HCT116 (cell line): ENCODE data around the gene ZNF223. TPM values are rescaled to one million over a fixed set of nuclear protein-coding genes. Genes with fewer than 3 reads are reported as not detected.
A peak's percentile ranks its signal among the peaks of the same experiment; 100 is the strongest.

Experiments used
- ATAC-seq: fragments of 200-7000 bp; cut with Tn5 transposase; 2 replicates; pipeline ENCODE4 v1.9.1; 2020; ENCODE audit warnings: mild to moderate bottlenecking, moderate library complexity
- BruUV-seq: library from RNA; stranded (reverse); fragments of 400-500 nt; replicated peaks from 2 replicates; lab custom pipeline; 2021; lab: Mats Ljungman, UMichigan
- CTCF ChIA-PET: fragments of 300-600 bp; sonication (Branson Sonifier 250); formaldehyde crosslinking; loops from one replicate; lab custom pipeline; 2021; ENCODE audit warnings: antibody characterized with exemption; lab: Charles Lee
- POLR2A ChIA-PET: fragments of 300-600, 350-600 bp; sonication (Branson Sonifier 250); formaldehyde crosslinking; loops from one replicate; lab custom pipeline; 2021; ENCODE audit warnings: antibody characterized with exemption; lab: Charles Lee
- RAD21 ChIA-PET, 2 experiments: fragments of 300-600 bp; sonication (Branson Sonifier 250); formaldehyde crosslinking; loops; one replicate each; lab custom pipeline; 2023; ENCODE audit warnings: low total read pairs in 2 of 2; ENCODE audit not compliant: uncharacterized antibody in 2 of 2, unreplicated experiment in 2 of 2, low non-redundant PET in 1 of 2; lab: Charles Lee
- DNase-seq: peaks from one replicate; pipeline ENCODE4 v3.0.0-alpha.2; 2010; ENCODE audit warnings: low read depth, low spot score
- H2AFZ ChIP-seq: fragments of 200-600 bp; shearing (Covaris generic), sonication (generic); 2 replicates; pipeline ENCODE4 v1.6.1; 2017; ENCODE audit warnings: low read depth, mixed run types, mixed read lengths, antibody characterized with exemption, low read length; ENCODE audit not compliant: poor library complexity, severe bottlenecking
- H3K27ac ChIP-seq: 2 replicates; pipeline ENCODE4 v1.5.1; 2012; ENCODE audit warnings: low read depth, low read length
- H3K27me3 ChIP-seq: fragments of 200-600 bp; sonication (generic); 2 replicates; pipeline ENCODE4 v1.6.1; 2016; ENCODE audit warnings: mixed run types, low read length, mixed read lengths; ENCODE audit not compliant: insufficient read depth
- H3K36me3 ChIP-seq, 2 experiments: fragments of 200-500 bp in 1 of 2; fragments of 200-600 bp in 1 of 2; sonication (Bioruptor generic) in 1 of 2; sonication (generic) in 1 of 2; 2 replicates each; pipeline versions ENCODE4 v1.5.1 to v1.6.1; 2014 to 2016; ENCODE audit warnings: low read length in 2 of 2, inconsistent platforms in 1 of 2, mixed read lengths in 1 of 2, mixed run types in 1 of 2; ENCODE audit not compliant: insufficient read depth in 2 of 2, control insufficient read depth in 1 of 2
- H3K4me1 ChIP-seq, 2 experiments: fragments of 200-600 bp in 1 of 2; sonication (generic) in 1 of 2; 2 replicates each; pipeline versions ENCODE4 v1.5.1 to v1.6.1; 2012 to 2017; ENCODE audit warnings: low read length in 2 of 2, inconsistent platforms in 1 of 2, mild to moderate bottlenecking in 1 of 2, mixed read lengths in 1 of 2, mixed run types in 1 of 2, moderate library complexity in 1 of 2; ENCODE audit not compliant: insufficient read depth in 2 of 2, control insufficient read depth in 1 of 2
- H3K4me2 ChIP-seq: fragments of 200-600 bp; sonication (generic); 2 replicates; pipeline ENCODE4 v1.6.1; 2017; ENCODE audit warnings: mixed run types, low read length, mixed read lengths
- H3K4me3 ChIP-seq, 2 experiments: fragments of 200-600 bp in 1 of 2; sonication (generic) in 1 of 2; replicated peaks in 1 of 2; 2 replicates each; pipeline ENCODE4 v1.5.1; 2011 to 2016; ENCODE audit warnings: low read length in 2 of 2, control low read depth in 1 of 2, low read depth in 1 of 2, mild to moderate bottlenecking in 1 of 2, mixed read lengths in 1 of 2, mixed run types in 1 of 2
- H3K79me2 ChIP-seq: fragments of 200-600 bp; sonication (generic); 2 replicates; pipeline ENCODE4 v1.6.1; 2017; ENCODE audit warnings: mild to moderate bottlenecking, mixed run types, low read length, moderate library complexity, mixed read lengths; ENCODE audit not compliant: insufficient read depth
- H3K9ac ChIP-seq: fragments of 200-600 bp; sonication (generic); 2 replicates; pipeline ENCODE4 v1.6.1; 2016; ENCODE audit warnings: low read length, mixed read lengths
- H3K9me2 ChIP-seq: fragments of 200-600 bp; sonication (generic), shearing (Covaris generic); 2 replicates; pipeline ENCODE4 v1.6.1; 2017; ENCODE audit warnings: mixed run types, mild to moderate bottlenecking, moderate library complexity; ENCODE audit not compliant: insufficient read depth
- H3K9me3 ChIP-seq, 2 experiments: fragments of 200-500 bp in 1 of 2; fragments of 200-600 bp in 1 of 2; sonication (Bioruptor generic) in 1 of 2; sonication (generic) in 1 of 2; 2 replicates each; pipeline ENCODE4 v1.6.1; 2014 to 2017; ENCODE audit warnings: low read length in 2 of 2, mixed read lengths in 2 of 2, inconsistent platforms in 1 of 2, low read depth in 1 of 2, mild to moderate bottlenecking in 1 of 2, mixed run types in 1 of 2, moderate library complexity in 1 of 2; ENCODE audit not compliant: control insufficient read depth in 1 of 2, insufficient read depth in 1 of 2
- H4K20me1 ChIP-seq: fragments of 200-600 bp; sonication (generic), shearing (Covaris generic); 2 replicates; pipeline ENCODE4 v1.6.1; 2017; ENCODE audit warnings: mixed run types, mild to moderate bottlenecking, moderate library complexity; ENCODE audit not compliant: insufficient read depth
- ATF3 ChIP-seq: IDR thresholded peaks from 2 replicates; pipeline ENCODE4 v1.6.1; 2012
- CBX3 ChIP-seq: IDR thresholded peaks from 2 replicates; pipeline ENCODE4 v1.6.1; 2012; ENCODE audit warnings: low read depth
- CTCF ChIP-seq, 3 experiments: fragments of 200-600 bp in 1 of 3; sonication (generic) in 1 of 3; IDR thresholded peaks in 2 of 3; conservative IDR thresholded peaks in 1 of 3; 2 replicates each; pipeline ENCODE4 v1.5.1; 2012 to 2017; ENCODE audit warnings: low read depth in 2 of 3, low read length in 2 of 3, antibody characterized with exemption in 1 of 3, borderline replicate concordance in 1 of 3, control low read depth in 1 of 3, mild to moderate bottlenecking in 1 of 3, mixed read lengths in 1 of 3, mixed run types in 1 of 3, moderate library complexity in 1 of 3; ENCODE audit not compliant: insufficient read depth in 1 of 3
- EZH2 ChIP-seq: fragments of 200-600 bp; sonication (generic); IDR thresholded peaks from 2 replicates; pipeline ENCODE4 v1.6.1; 2017; ENCODE audit warnings: antibody characterized with exemption, mixed run types
- SIN3A ChIP-seq: IDR thresholded peaks from 2 replicates; pipeline ENCODE4 v1.6.1; 2012; ENCODE audit warnings: low read depth
- SP1 ChIP-seq: IDR thresholded peaks from 2 replicates; pipeline ENCODE4 v1.6.1; 2012; ENCODE audit warnings: low read depth
- SRF ChIP-seq: IDR thresholded peaks from 2 replicates; pipeline ENCODE4 v1.6.1; 2012; ENCODE audit warnings: low read depth
- TCF7L2 ChIP-seq: IDR thresholded peaks from 2 replicates; pipeline ENCODE4 v1.7.0; 2011; ENCODE audit warnings: borderline replicate concordance, inconsistent platforms; ENCODE audit not compliant: insufficient read depth, insufficient read length; ENCODE audit errors: extremely low read depth
- YY1 ChIP-seq: IDR thresholded peaks from 2 replicates; pipeline ENCODE4 v1.6.1; 2011; ENCODE audit warnings: low read length, low read depth, moderate library complexity, mild to moderate bottlenecking; ENCODE audit not compliant: insufficient replicate concordance; ENCODE audit errors: extremely low read depth
- ZNF274 ChIP-seq: fragments of 200-500 bp; sonication (Bioruptor generic); IDR thresholded peaks from 2 replicates; pipeline ENCODE4 v1.6.1; 2014; ENCODE audit warnings: mild to moderate bottlenecking, low read depth, low read length, inconsistent platforms
- intact Hi-C: fragments of 100-400 bp; cut with micrococcal nuclease; formaldehyde crosslinking; loops from 2 replicates; pipeline ENCODE4 v1.10.0; 2022
- total RNA-seq: library from RNA; stranded (reverse); gene quantifications from one replicate; pipeline ENCODE4 v1.2.1, GENCODE V29; 2021; ENCODE audit not compliant: unreplicated experiment

The ZNF223 gene
- total RNA-seq, 1 experiment from 2014 or later = 0.27 TPM

- ATAC-seq = no peak
- no TSS peak for BruUV-seq
- no peaks in the 10 kb centered on the region; a peak in 1 of 4 replicates for H3K4me1 ChIP-seq
- H4K20me1 ChIP-seq = no peaks in the 10 kb centered on the region
- H3K9ac ChIP-seq = no peak overlapping the region
- H3K4me3 ChIP-seq = peak overlapping the region; percentile 70 to 75
- DNase-seq = no peak
- POLR2A ChIA-PET = no interaction called here
- TF ChIP-seq SP1 (no peak), CTCF (IDR thresholded peaks at IDR 0.05 in 2 of 3, conservative IDR thresholded peaks at IDR 0.05 in 1 of 3; ENCODE audit: borderline replicate concordance in 1 of 3, insufficient read depth in 1 of 3, low read depth in 2 of 3, low read length in 2 of 3) (no peak), ZNF274 (no peak), EZH2 (no peak), SRF (no peak), SIN3A (no peak), TCF7L2 (no peak), ATF3 (no peak), YY1 (no peak), CBX3 (no peak)
- TF ChIP-seq, all 23 proteins: peak for 0
- Histone ChIP-seq H2AFZ (peak overlapping the region; percentile 25), H3K27me3 (no peaks in the 10 kb centered on the region), H3K27ac (no peak overlapping the region), H3K9me2 (no peaks in the 10 kb centered on the region), H3K79me2 (no peaks in the 10 kb centered on the region), H3K9me3 (no peaks in the 10 kb centered on the region), H3K36me3 (peaks cover 6 to 10% of the 10 kb centered on the region in 2 experiments; a peak in 2 of 4 replicates), H3K4me2 (peak overlapping the region; percentile 82)
- CTCF ChIA-PET = no interaction called here
- intact Hi-C loops = loop anchor here (10.0 kb wide), 1 partner anchor 480 kb away; the partner anchor contains the start of gene ZNF180
- RAD21 ChIA-PET = no interaction called here
These were observed 27.0 kb upstream of the ZNF223 start for GRCh38 chr19:44024900-44025216.
